ENCODE results near the gene BACH2. TPM values are rescaled to one million over a fixed set of nuclear protein-coding genes. Genes with fewer than 3 reads are reported as not detected.

The BACH2 gene
- total and polyA plus RNA-seq, 4 donors: 0.78 to 17.4 (median 3.2) TPM

GRCh38 chr6:90097356-90097755 lies 199.3 kb downstream of the BACH2 start:
- H3K4me3 ChIP-seq: no peak overlapping the region
- H3K27ac ChIP-seq (ENCODE audit: low read depth in 1 of 2, low read length in 1 of 2): peak overlapping the region in 1 of 2 donors; percentile 33
- no peak for ATAC-seq (ENCODE audit: insufficient read depth, low FRiP score)
- peaks cover 0 to 12% (median 0%) of the 10 kb centered on the region in 3 donors for H3K27me3 ChIP-seq (ENCODE audit: control insufficient read depth in 3 of 3, insufficient read depth in 3 of 3, low read length in 2 of 3)
- H3K9ac ChIP-seq (ENCODE audit: insufficient read depth in 1 of 2, low read length in 2 of 2): peak overlapping the region in 1 of 2 donors; percentile 43
- peaks cover 0 to 24% (median 10%) of the 10 kb centered on the region in 5 donors for H3K4me1 ChIP-seq (ENCODE audit: control insufficient read depth in 5 of 5, insufficient read depth in 5 of 5, low read length in 5 of 5)
- DNase-seq: no peak
- no peak for TF ChIP-seq CTCF (IDR thresholded peaks at IDR 0.05; ENCODE audit: control extremely low read depth, extremely low read depth)
- no peaks in the 10 kb centered on the region for H3K36me3 ChIP-seq (ENCODE audit: control insufficient read depth in 4 of 4, insufficient read depth in 4 of 4, low read length in 4 of 4)
- WGBS, 2 donors: 64 to 72% methylated on average over 7 of the region's 7 CpGs
- peaks cover 0 to 2% (median 0%) of the 10 kb centered on the region in 4 donors for H3K9me3 ChIP-seq (ENCODE audit: control insufficient read depth in 4 of 4, insufficient read depth in 3 of 4, low read length in 3 of 4)

GRCh38 chr6:90096818-90097217 lies 199.8 kb downstream of the BACH2 start:
- WGBS, 2 donors: 89 to 93% methylated on average over 4 of the region's 4 CpGs

GRCh38 chr6:90095788-90096187 lies 200.9 kb downstream of the BACH2 start:
- DNase-seq: no peak
- H3K27me3 ChIP-seq (ENCODE audit: control insufficient read depth in 3 of 3, insufficient read depth in 3 of 3, low read length in 2 of 3): peaks cover 0 to 12% (median 0%) of the 10 kb centered on the region in 3 donors
- no peak overlapping the region for H3K27ac ChIP-seq (ENCODE audit: low read depth in 1 of 2, low read length in 1 of 2)
- TF ChIP-seq CTCF (IDR thresholded peaks at IDR 0.05; ENCODE audit: control extremely low read depth, extremely low read depth): no peak
- H3K9me3 ChIP-seq (ENCODE audit: control insufficient read depth in 4 of 4, insufficient read depth in 3 of 4, low read length in 3 of 4): peaks cover 0 to 2% (median 0%) of the 10 kb centered on the region in 4 donors
- H3K9ac ChIP-seq (ENCODE audit: insufficient read depth in 1 of 2, low read length in 2 of 2): no peak overlapping the region
- no peaks in the 10 kb centered on the region for H3K36me3 ChIP-seq (ENCODE audit: control insufficient read depth in 4 of 4, insufficient read depth in 4 of 4, low read length in 4 of 4)
- 68 to 81% methylated on average over 3 of the region's 3 CpGs for WGBS, 2 donors
- peaks cover 0 to 24% (median 10%) of the 10 kb centered on the region in 5 donors for H3K4me1 ChIP-seq (ENCODE audit: control insufficient read depth in 5 of 5, insufficient read depth in 5 of 5, low read length in 5 of 5)
- no peak for ATAC-seq (ENCODE audit: insufficient read depth, low FRiP score)
- no peak overlapping the region for H3K4me3 ChIP-seq

More at GRCh38 chr6:90096818-90097217, 199.8 kb downstream of the BACH2 start:
- Histone ChIP-seq H3K9ac (ENCODE audit: insufficient read depth in 1 of 2, low read length in 2 of 2) (no peak overlapping the region), H3K27me3 (ENCODE audit: control insufficient read depth in 3 of 3, insufficient read depth in 3 of 3, low read length in 2 of 3) (peaks cover 0 to 12% (median 0%) of the 10 kb centered on the region in 3 donors), H3K9me3 (ENCODE audit: control insufficient read depth in 4 of 4, insufficient read depth in 3 of 4, low read length in 3 of 4) (peaks cover 0 to 2% (median 0%) of the 10 kb centered on the region in 4 donors), H3K27ac (ENCODE audit: low read depth in 1 of 2, low read length in 1 of 2) (no peak overlapping the region), H3K36me3 (ENCODE audit: control insufficient read depth in 4 of 4, insufficient read depth in 4 of 4, low read length in 4 of 4) (no peaks in the 10 kb centered on the region), H3K4me3 (no peak overlapping the region), H3K4me1 (ENCODE audit: control insufficient read depth in 5 of 5, insufficient read depth in 5 of 5, low read length in 5 of 5) (peaks cover 0 to 24% (median 10%) of the 10 kb centered on the region in 5 donors)
- ATAC-seq (ENCODE audit: insufficient read depth, low FRiP score) (no peak), DNase-seq (no peak)
- no peak for TF ChIP-seq CTCF (IDR thresholded peaks at IDR 0.05; ENCODE audit: control extremely low read depth, extremely low read depth)

GRCh38 chr6:90095145-90095544 lies 201.5 kb downstream of the BACH2 start:
- peaks cover 0 to 24% (median 10%) of the 10 kb centered on the region in 5 donors for H3K4me1 ChIP-seq (ENCODE audit: control insufficient read depth in 5 of 5, insufficient read depth in 5 of 5, low read length in 5 of 5)
- 81 to 85% methylated on average over 2 of the region's 2 CpGs for WGBS, 2 donors
- no peak overlapping the region for H3K27ac ChIP-seq (ENCODE audit: low read depth in 1 of 2, low read length in 1 of 2)
- H3K36me3 ChIP-seq (ENCODE audit: control insufficient read depth in 4 of 4, insufficient read depth in 4 of 4, low read length in 4 of 4): no peaks in the 10 kb centered on the region
- H3K4me3 ChIP-seq: no peak overlapping the region
- no peak for DNase-seq
- H3K9me3 ChIP-seq (ENCODE audit: control insufficient read depth in 4 of 4, insufficient read depth in 3 of 4, low read length in 3 of 4): peaks cover 0 to 2% (median 0%) of the 10 kb centered on the region in 4 donors
- H3K9ac ChIP-seq (ENCODE audit: insufficient read depth in 1 of 2, low read length in 2 of 2): no peak overlapping the region
- no peak for ATAC-seq (ENCODE audit: insufficient read depth, low FRiP score)
- TF ChIP-seq CTCF (IDR thresholded peaks at IDR 0.05; ENCODE audit: control extremely low read depth, extremely low read depth): no peak
- H3K27me3 ChIP-seq (ENCODE audit: control insufficient read depth in 3 of 3, insufficient read depth in 3 of 3, low read length in 2 of 3): peaks cover 0 to 12% (median 0%) of the 10 kb centered on the region in 3 donors
